RWPE1 (cell line): ENCODE results near the gene EOMES.
"Not testable (repeated sequence)": the region's sequence is repeated elsewhere in the genome, so short reads cannot be mapped to it uniquely, and the experiment has no call there.

Experiments
- CTCF ChIA-PET: fragments of 350-600 bp; sonication (Branson Sonifier 250); formaldehyde crosslinking; extraction: SDS; loops from one replicate; lab custom pipeline; 2021; lab: Yijun Ruan, JAX
- POLR2A ChIA-PET: fragments of 400-600 bp; formaldehyde crosslinking; extraction: SDS; loops from one replicate; lab custom pipeline; 2020; ENCODE audit warnings: antibody characterized with exemption; ENCODE audit not compliant: low non-redundant PET; lab: Yijun Ruan, JAX
- DNase-seq: peaks from one replicate; pipeline ENCODE4 v3.0.0; 2012; ENCODE audit warnings: low spot score
- H3K27ac ChIP-seq: fragments of 450-650 bp; 2 replicates; pipeline ENCODE4 v1.5.1; 2017
- TF ChIP-seq, protein P1 (sequence below): fragments of 450-650 bp; conservative IDR thresholded peaks from 2 replicates; pipeline ENCODE4 v1.5.1; 2017; ENCODE audit warnings: low read depth, mild to moderate bottlenecking

EOMES gene

DNA sequence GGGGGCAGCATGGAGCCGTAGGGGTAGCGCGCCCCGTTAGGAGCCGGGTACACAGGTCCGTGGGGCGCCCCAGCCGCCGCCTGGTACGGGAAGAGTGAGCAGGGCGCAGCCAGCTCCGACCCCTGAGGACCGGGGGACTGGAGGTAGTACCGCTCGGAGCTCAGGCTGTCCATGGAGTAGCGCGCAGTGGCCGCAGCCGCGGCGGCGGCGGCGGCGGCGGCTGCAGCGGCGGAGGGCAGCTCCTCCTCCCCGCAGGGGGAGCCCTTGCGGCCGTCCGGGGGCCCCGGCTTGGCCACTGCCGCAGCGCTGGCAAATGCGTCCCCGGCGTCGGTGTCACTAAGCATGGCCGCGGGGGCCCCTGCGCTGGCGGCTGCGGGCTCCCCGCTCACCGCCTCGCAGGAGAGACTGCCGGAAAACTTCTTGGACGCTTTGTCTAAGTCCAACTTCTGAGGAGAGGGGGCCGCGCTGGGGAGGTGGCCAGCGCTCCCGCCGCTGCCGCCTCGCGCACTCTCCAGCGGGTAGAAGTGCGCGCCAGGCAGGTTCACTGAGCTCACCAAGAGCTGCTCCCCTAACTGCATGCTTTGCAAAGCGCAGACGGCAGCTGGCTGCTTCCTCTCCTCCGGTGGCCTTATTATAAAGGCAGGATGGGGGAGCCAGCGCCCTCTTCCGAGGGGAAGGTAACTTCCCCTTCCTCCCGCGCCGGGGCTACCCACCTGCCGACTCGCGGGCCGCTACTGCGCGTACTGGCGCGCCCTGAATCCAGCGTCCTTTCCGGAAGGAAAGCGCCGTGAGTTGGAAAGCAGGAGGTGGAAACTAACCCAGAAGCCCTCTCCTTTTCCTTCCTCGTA lies at the start of gene EOMES:
EOMES (minus strand) TSS at position 607 of the 848 bp plus-strand sequence; CDS start at position 578, 29 bp downstream.
- POLR2A ChIA-PET: interaction anchor here (0.7 kb wide), 1 partner anchor 35 kb away, joined by 3 read pairs; no protein-coding TSS in a partner anchor
- CTCF ChIA-PET: interaction anchor here (0.6 to 2.0 kb wide), 8 partner anchors 10 to 606 kb away, joined by 3 to 17 read pairs (median 3); no protein-coding TSS in a partner anchor
- DNase-seq: peak; percentile 65
- peak within 1 kb of the TSS; percentile 78 for H3K27ac ChIP-seq
- TF ChIP-seq, protein P1, sequence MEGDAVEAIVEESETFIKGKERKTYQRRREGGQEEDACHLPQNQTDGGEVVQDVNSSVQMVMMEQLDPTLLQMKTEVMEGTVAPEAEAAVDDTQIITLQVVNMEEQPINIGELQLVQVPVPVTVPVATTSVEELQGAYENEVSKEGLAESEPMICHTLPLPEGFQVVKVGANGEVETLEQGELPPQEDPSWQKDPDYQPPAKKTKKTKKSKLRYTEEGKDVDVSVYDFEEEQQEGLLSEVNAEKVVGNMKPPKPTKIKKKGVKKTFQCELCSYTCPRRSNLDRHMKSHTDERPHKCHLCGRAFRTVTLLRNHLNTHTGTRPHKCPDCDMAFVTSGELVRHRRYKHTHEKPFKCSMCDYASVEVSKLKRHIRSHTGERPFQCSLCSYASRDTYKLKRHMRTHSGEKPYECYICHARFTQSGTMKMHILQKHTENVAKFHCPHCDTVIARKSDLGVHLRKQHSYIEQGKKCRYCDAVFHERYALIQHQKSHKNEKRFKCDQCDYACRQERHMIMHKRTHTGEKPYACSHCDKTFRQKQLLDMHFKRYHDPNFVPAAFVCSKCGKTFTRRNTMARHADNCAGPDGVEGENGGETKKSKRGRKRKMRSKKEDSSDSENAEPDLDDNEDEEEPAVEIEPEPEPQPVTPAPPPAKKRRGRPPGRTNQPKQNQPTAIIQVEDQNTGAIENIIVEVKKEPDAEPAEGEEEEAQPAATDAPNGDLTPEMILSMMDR: peak; percentile 85

DNA sequence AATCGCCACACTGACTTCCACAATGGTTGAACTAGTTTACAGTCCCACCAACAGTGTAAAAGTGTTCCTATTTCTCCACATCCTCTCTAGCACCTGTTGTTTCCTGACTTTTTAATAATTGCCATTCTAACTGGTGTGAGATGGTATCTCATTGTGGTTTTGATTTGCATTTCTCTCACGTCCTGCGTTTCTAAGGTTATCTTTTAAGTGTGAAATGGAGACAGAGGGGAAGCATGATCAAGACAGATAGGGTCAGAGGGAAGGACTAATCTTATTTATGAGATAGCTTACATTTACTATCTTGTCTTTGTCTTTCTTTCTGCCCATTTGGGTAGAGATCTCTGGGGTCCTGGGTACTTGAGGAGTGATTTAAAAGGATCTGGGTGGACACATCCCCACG lies 48.3 kb upstream of the EOMES start:
- POLR2A ChIA-PET, DNase-seq, CTCF ChIA-PET, H3K27ac ChIP-seq: not testable (repeated sequence)

DNA sequence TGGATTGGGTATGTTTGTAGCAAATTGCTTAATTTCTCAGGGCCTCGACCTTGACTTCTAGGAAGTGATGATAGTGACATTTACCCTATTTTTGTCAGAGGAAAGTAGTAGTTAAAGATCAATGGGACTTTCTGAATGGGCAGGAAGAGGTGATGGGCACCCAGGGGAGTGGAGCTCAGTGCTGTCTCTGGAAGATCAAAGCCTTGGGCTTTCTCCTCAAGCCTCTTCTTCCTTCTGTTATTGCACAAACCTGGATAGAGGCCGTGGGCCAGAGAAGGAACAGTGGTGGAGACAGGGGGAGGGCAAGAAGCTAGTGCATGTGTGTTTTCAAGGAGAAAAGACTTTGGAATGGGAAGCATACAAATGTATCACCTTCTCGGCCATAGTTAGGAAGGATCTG lies 44.9 kb upstream of the EOMES start:
- H3K27ac ChIP-seq: no peak overlapping the region
- CTCF ChIA-PET: interaction anchor here (0.7 kb wide), 1 partner anchor 51 kb away, joined by 3 read pairs; no protein-coding TSS in a partner anchor
- TF ChIP-seq, protein P1: no peak
- POLR2A ChIA-PET: no interaction called here
- no peak for DNase-seq

DNA sequence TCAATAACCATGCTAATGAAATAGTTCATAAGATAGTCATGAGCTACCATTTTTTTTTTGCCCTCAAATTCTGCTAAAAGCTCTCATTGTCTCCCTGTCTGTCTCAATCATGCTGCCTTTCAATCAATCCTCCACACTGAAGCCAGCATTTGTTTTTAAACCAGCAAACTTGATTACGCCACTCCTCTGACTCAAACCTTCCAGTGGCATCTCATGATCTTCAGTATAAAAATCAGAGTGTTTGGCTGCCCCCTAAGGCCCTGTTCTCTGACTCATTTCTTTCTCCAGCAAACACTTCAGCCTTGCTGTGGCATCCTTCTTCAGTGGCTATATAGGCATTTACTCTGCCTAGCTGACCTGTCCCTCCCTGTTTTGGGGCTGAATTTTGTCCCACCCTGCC lies 36.0 kb upstream of the EOMES start:
- POLR2A ChIA-PET: no interaction called here

DNA sequence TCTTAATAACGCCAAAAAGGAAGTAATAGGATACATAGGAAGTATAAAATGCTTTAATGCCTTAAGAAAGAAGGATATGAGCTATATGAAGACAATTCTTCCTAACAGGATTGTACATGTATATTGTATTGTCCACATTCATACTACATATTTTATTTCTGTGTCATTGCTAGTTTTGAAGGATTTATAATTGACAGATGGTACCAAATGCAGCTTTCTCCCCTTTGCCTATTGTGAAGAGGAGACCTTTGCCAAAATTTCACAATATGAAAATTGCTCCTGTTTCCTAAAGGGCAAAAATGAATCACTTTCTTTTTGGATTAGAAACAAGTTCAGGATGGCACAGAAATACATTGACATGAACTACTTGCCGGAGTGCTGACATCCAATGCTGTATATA lies 34.8 kb upstream of the EOMES start:
- TF ChIP-seq, protein P1: no peak
- POLR2A ChIA-PET: interaction anchor here (0.7 kb wide), 1 partner anchor 35 kb away, joined by 3 read pairs; no protein-coding TSS in a partner anchor

More for the DNA sequence above, 36.0 kb upstream of the EOMES start:
- H3K27ac ChIP-seq: peak overlapping the region; percentile 64; the same call in 1 of the 2 replicates
- CTCF ChIA-PET: interaction anchor here (0.6 to 0.7 kb wide), 2 partner anchors 130 to 222 kb away, joined by 3 to 4 read pairs; no protein-coding TSS in a partner anchor
- TF ChIP-seq, protein P1: no peak
- peak; percentile 77 for DNase-seq

DNA sequence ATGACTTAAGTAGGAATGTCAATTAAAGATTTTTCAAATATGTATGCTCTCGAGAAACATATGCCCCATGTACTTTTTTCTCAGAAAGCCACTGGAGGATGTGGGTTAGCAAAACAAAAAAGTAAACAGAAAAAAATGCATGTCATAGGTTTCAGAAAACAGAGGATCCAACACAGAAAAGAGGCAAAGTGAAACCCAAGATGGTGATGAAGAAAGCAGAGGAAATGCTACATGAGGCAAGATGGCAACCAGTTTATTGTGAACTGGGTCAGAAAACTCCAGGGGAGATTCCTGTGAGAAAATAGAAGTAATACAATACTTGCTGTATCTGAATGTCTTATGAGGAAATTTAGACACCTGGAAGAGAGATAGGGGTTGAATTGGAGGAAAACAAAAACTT lies 30.8 kb upstream of the EOMES start:
- ChIA-PET POLR2A (no interaction called here), CTCF (no interaction called here)
- no peak overlapping the region for H3K27ac ChIP-seq
- TF ChIP-seq, protein P1: no peak
- DNase-seq: no peak

More for the DNA sequence above, 34.8 kb upstream of the EOMES start:
- peak; percentile 71 for DNase-seq
- no peak overlapping the region for H3K27ac ChIP-seq
- CTCF ChIA-PET: no interaction called here
